ENCODE measurements around the gene EFCAB5. TPM values are rescaled to one million over a fixed set of nuclear protein-coding genes. Genes with fewer than 3 reads are reported as not detected.
"Not testable (repeated sequence)": the region's sequence is repeated elsewhere in the genome, so short reads cannot be mapped to it uniquely, and the experiment has no call there.

Gene EFCAB5
- total RNA-seq, 1 donor from 2014 or later: 1.9 TPM

DNA sequence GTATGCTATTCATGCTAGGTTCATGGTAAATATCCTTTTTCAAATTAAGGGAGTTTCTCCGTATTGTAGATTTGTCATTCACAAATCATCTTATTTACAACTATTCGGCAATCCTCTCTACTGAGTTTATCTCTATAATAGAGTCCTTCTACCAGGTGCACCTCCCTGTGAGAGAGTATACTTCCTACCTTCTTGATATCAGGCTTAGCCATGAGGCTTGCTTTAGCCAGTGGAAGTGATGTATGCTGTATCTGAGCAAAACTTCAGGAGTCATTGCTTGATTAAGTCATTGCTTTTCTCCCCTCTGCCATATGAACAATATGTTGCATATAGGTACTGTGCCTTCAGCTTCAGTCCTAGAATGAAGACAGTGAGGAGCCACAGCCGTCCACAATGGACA lies 195.7 kb downstream of the EFCAB5 start:
- H3K27me3 Mint-ChIP-seq: no peaks in the 10 kb centered on the region
- H3K36me3 Mint-ChIP-seq (ENCODE audit: low read depth): peaks cover 42% of the 10 kb centered on the region
- no peak for ATAC-seq (ENCODE audit: low read depth)
- POLR2A ChIA-PET: no interaction called here
- DNase-seq: no peak
- TF ChIP-seq, protein P1, sequence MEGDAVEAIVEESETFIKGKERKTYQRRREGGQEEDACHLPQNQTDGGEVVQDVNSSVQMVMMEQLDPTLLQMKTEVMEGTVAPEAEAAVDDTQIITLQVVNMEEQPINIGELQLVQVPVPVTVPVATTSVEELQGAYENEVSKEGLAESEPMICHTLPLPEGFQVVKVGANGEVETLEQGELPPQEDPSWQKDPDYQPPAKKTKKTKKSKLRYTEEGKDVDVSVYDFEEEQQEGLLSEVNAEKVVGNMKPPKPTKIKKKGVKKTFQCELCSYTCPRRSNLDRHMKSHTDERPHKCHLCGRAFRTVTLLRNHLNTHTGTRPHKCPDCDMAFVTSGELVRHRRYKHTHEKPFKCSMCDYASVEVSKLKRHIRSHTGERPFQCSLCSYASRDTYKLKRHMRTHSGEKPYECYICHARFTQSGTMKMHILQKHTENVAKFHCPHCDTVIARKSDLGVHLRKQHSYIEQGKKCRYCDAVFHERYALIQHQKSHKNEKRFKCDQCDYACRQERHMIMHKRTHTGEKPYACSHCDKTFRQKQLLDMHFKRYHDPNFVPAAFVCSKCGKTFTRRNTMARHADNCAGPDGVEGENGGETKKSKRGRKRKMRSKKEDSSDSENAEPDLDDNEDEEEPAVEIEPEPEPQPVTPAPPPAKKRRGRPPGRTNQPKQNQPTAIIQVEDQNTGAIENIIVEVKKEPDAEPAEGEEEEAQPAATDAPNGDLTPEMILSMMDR (IDR thresholded peaks at IDR 0.05): no peak
- CTCF ChIA-PET: interaction anchor here (1.6 kb wide), 1 partner anchor 11 kb away, joined by 8 read pairs; no protein-coding TSS in a partner anchor
- H3K9me3 Mint-ChIP-seq: no peaks in the 10 kb centered on the region
- intact Hi-C loops (cut with micrococcal nuclease): no loop called here
- H3K4me1 Mint-ChIP-seq: peaks cover 7% of the 10 kb centered on the region
- H3K4me3 Mint-ChIP-seq: no peak overlapping the region
- no peak overlapping the region for H3K27ac Mint-ChIP-seq

DNA sequence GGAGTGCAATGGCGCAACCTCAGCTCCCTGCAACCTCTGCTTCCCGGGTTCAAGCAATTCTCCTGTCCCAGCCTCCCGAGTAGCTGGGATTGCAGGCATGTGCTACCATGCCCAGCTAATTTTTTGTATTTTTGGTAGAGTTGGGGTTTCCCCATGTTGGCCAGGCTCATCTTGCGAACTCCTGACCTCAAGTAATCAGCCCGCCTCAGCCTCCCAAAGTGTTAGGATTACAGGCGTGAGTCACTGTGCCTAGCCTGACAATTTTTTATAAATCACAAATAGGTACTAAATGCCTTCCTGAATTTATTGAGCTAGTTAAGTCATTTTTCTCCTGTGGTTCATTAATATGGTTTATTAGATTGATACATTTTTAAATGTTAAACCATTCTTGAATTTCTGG lies 206.4 kb downstream of the EFCAB5 start:
- POLR2A ChIA-PET: interaction anchor here (0.7 kb wide), 1 partner anchor 214 kb away, joined by 3 read pairs; no protein-coding TSS in a partner anchor
- CTCF ChIA-PET; DNase-seq; intact Hi-C loops (cut with micrococcal nuclease); H3K9me3 Mint-ChIP-seq; H3K4me3 Mint-ChIP-seq; H3K27me3 Mint-ChIP-seq; ATAC-seq (ENCODE audit: low read depth); H3K27ac Mint-ChIP-seq: not testable (repeated sequence)
- H3K4me1 Mint-ChIP-seq: peaks cover 12% of the 10 kb centered on the region
- H3K36me3 Mint-ChIP-seq (ENCODE audit: low read depth): peaks cover 15% of the 10 kb centered on the region

DNA sequence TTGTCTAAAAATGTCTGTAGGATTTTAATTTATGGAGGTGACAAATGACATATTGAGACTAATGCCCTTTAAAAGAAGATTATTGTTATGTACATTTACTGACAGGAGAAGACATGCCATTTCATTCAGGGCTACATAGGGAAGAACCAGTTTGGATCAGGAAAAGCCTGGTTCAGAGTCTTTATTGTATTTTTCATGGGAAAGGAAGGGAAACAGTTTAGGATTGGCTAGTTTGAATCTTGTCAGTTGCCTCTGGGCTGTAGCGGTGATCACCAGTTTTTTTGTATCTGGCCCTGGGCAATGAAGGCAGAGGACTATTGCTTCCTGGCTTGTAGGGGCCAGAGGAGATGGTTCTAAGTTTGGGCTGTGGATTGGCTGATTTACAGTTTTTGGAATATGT lies 206.9 kb downstream of the EFCAB5 start:
- no peaks in the 10 kb centered on the region for H3K27me3 Mint-ChIP-seq
- ChIA-PET CTCF (no interaction called here), POLR2A (interaction anchor here (0.7 kb wide), 1 partner anchor 215 kb away, joined by 3 read pairs; no protein-coding TSS in a partner anchor)

DNA sequence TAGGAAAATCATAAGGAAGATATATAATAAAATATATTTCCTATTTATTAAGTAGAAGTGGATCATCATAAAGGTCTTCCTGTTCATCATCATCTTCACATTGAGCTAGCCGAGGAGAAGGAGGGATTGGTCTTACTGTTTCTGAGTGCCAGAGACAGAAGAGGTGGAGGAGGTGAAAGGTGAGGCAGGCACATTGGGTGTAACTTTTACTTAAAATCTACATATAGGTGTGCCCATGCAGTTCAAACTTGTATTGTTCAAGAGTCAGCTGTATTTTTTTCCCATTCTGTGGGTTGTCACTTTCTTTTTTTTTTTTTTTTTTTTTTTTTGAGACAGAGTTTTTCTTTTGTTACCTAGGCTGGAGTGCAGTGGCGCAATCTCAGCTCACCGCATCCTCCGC lies 210.0 kb downstream of the EFCAB5 start:
- TF ChIP-seq, protein P1 (IDR thresholded peaks at IDR 0.05): no peak
- ATAC-seq (ENCODE audit: low read depth) (no peak), DNase-seq (no peak)
- Mint-ChIP-seq H3K9me3 (no peaks in the 10 kb centered on the region), H3K4me3 (no peak overlapping the region), H3K36me3 (ENCODE audit: low read depth) (peaks cover 22% of the 10 kb centered on the region), H3K4me1 (peaks cover 10% of the 10 kb centered on the region), H3K27ac (no peak overlapping the region), H3K27me3 (no peaks in the 10 kb centered on the region)
- ChIA-PET CTCF (interaction anchor here (0.9 to 1.7 kb wide), 3 partner anchors 15 to 27 kb away, joined by 3 to 5 read pairs (median 3); no protein-coding TSS in a partner anchor), POLR2A (interaction anchor here (0.6 to 0.7 kb wide), 2 partner anchors 12 to 1398 kb away, joined by 3 to 12 read pairs; no protein-coding TSS in a partner anchor)
- intact Hi-C loops (cut with micrococcal nuclease): no loop called here

More for the DNA sequence above, 206.9 kb downstream of the EFCAB5 start:
- H3K36me3 Mint-ChIP-seq (ENCODE audit: low read depth): peaks cover 18% of the 10 kb centered on the region
- intact Hi-C loops (cut with micrococcal nuclease): no loop called here
- no peaks in the 10 kb centered on the region for H3K9me3 Mint-ChIP-seq
- no peak overlapping the region for H3K27ac Mint-ChIP-seq
- peaks cover 10% of the 10 kb centered on the region for H3K4me1 Mint-ChIP-seq
- TF ChIP-seq, protein P1 (IDR thresholded peaks at IDR 0.05): no peak
- DNase-seq (no peak), ATAC-seq (ENCODE audit: low read depth) (no peak)
- H3K4me3 Mint-ChIP-seq: no peak overlapping the region

DNA sequence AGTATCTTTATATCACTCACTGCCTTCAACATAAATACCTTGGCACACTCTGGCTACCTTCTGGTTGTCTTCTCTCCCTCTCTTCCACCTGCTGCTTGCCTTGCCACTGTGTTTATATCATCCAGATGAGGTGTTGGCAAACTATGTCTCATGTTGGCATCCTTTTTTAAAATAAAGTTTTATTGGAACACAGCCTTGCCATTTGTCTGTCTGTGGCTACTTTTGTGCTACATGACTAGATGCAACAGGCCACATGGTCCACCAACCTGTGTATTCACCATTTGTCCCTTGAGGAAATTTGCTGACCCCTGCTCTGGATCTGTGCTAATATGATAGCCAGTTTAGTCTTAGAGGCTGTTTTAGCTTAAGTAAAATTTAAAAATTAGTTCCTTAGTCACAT lies 212.0 kb downstream of the EFCAB5 start:
- POLR2A ChIA-PET: no interaction called here
- Mint-ChIP-seq H3K9me3 (no peaks in the 10 kb centered on the region), H3K36me3 (ENCODE audit: low read depth) (peaks cover 34% of the 10 kb centered on the region), H3K4me1 (peaks cover 22% of the 10 kb centered on the region), H3K27me3 (no peaks in the 10 kb centered on the region), H3K4me3 (no peak overlapping the region), H3K27ac (no peak overlapping the region)
- DNase-seq (no peak), ATAC-seq (ENCODE audit: low read depth) (no peak)
- intact Hi-C loops (cut with micrococcal nuclease): no loop called here
- TF ChIP-seq, protein P1 (IDR thresholded peaks at IDR 0.05): no peak
- CTCF ChIA-PET: no interaction called here

DNA sequence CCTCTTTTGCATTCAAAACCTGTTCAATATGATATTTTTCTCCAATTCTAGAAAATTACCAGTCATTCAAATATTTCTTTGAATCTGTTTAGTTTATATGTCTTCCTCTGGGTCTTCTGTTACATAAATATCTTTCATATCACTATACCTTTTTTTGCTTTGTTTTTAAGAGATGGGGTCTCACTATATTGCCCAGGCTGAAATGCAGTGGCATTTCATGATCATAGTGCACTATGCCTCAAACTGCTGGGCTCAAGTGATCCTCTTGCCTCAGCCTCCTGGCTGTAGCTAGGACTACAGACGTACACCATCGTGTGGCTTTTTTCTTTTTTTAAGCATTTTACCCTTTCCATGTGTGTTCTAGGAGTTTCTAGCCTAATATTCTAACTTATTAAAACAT lies 214.0 kb downstream of the EFCAB5 start:
- TF ChIP-seq, protein P1 (IDR thresholded peaks at IDR 0.05): no peak
- Mint-ChIP-seq H3K27ac (no peak overlapping the region), H3K36me3 (ENCODE audit: low read depth) (peaks cover 48% of the 10 kb centered on the region), H3K4me3 (no peak overlapping the region), H3K4me1 (peaks cover 37% of the 10 kb centered on the region), H3K9me3 (peaks cover 10% of the 10 kb centered on the region), H3K27me3 (no peaks in the 10 kb centered on the region)
- ChIA-PET POLR2A (no interaction called here), CTCF (no interaction called here)
- ATAC-seq (ENCODE audit: low read depth) (no peak), DNase-seq (no peak)
- intact Hi-C loops (cut with micrococcal nuclease): no loop called here
